B cell (primary cell): ENCODE data around the gene HSH2D.

Source experiments
- EZH2 ChIP-seq: IDR thresholded peaks from 2 replicates; pipeline ENCODE4 v1.6.1; 2012; ENCODE audit warnings: borderline replicate concordance, low read depth, mild to moderate bottlenecking, moderate library complexity, low read length; ENCODE audit not compliant: insufficient read depth, poor library complexity, severe bottlenecking
- TF ChIP-seq, protein P1 (sequence below): fragments of 200-600 bp; IDR thresholded peaks from one replicate; pipeline ENCODE4 v1.8.0; 2022; ENCODE audit warnings: antibody characterized with exemption, mild to moderate bottlenecking

DNA sequence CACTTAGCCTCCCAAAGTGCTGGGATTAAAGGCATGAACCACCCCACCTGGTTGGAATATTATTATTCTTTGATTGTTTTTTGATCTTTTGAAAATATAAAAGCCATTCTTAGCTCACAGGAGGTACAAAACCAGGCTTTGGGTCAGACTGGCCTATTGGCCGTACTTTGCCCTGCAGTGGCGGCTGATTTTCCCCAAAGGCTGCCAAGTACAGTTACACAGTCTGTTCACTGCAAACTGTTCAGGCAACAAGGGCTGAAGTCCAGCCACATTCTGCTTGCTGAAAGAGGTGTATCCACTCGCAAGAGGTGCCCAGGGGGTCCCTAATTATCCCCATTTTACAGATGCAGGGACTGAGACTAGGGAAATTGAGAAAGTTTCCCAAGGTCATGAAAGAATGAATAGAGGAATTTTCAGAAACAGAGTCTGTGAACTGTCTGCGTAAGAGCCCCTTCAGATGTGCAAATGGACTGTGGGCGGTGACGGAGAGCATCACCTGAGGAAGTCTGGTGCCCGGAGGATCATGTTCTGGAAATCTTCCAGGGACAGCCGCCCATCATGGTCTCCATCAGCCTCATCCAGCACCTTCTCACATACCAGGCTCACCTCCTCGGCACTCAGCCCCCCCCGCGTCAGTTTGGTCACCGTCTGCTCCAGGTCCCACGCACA lies 20.9 kb downstream of the HSH2D start:
- TF ChIP-seq, protein P1, sequence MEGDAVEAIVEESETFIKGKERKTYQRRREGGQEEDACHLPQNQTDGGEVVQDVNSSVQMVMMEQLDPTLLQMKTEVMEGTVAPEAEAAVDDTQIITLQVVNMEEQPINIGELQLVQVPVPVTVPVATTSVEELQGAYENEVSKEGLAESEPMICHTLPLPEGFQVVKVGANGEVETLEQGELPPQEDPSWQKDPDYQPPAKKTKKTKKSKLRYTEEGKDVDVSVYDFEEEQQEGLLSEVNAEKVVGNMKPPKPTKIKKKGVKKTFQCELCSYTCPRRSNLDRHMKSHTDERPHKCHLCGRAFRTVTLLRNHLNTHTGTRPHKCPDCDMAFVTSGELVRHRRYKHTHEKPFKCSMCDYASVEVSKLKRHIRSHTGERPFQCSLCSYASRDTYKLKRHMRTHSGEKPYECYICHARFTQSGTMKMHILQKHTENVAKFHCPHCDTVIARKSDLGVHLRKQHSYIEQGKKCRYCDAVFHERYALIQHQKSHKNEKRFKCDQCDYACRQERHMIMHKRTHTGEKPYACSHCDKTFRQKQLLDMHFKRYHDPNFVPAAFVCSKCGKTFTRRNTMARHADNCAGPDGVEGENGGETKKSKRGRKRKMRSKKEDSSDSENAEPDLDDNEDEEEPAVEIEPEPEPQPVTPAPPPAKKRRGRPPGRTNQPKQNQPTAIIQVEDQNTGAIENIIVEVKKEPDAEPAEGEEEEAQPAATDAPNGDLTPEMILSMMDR, result no peak
- no peak for TF ChIP-seq EZH2
